HL-60 (cell line): ENCODE measurements around the gene CKAP4.
A peak's percentile ranks its signal among the peaks of the same experiment; 100 is the strongest.

Experiments
- DNase-seq, 2 experiments: peaks; one replicate each; pipeline ENCODE4 v3.0.0-alpha.2; 2010 to 2020; ENCODE audit warnings: low read depth in 1 of 2, low spot score in 1 of 2
- H3K27ac ChIP-seq: fragments of 250-450 bp; sonication (Bioruptor Pico); replicated peaks from 2 replicates; pipeline ENCODE4 v1.5.1; 2020; ENCODE audit warnings: mild to moderate bottlenecking, moderate library complexity
- H3K27me3 ChIP-seq: fragments of 250-450 bp; sonication (Bioruptor Pico); 2 replicates; pipeline ENCODE4 v1.5.1; 2021; ENCODE audit warnings: mild to moderate bottlenecking, moderate library complexity; ENCODE audit not compliant: insufficient read depth, poor library complexity, severe bottlenecking
- H3K4me3 ChIP-seq: replicated peaks from 2 replicates; pipeline ENCODE4 v1.5.1; 2011; ENCODE audit warnings: mild to moderate bottlenecking, control low read depth, low read length; ENCODE audit not compliant: insufficient read depth
- CTCF ChIP-seq: IDR thresholded peaks from one replicate; pipeline ENCODE4 v1.5.1; 2011; ENCODE audit warnings: low read length, control low read depth, inconsistent platforms; ENCODE audit not compliant: insufficient read depth
- GABPA ChIP-seq: IDR thresholded peaks from 2 replicates; pipeline ENCODE4 v1.6.1; 2012; ENCODE audit warnings: low read depth
- POLR2AphosphoS5 ChIP-seq: IDR thresholded peaks from 2 replicates; pipeline ENCODE4 v1.6.1; 2012; ENCODE audit warnings: low read depth
- SPI1 ChIP-seq: IDR thresholded peaks from 2 replicates; pipeline ENCODE4 v1.6.1; 2012; ENCODE audit warnings: low read depth, mild to moderate bottlenecking, borderline replicate concordance
- TF ChIP-seq, protein P1 (sequence below): IDR thresholded peaks from 2 replicates; pipeline ENCODE4 v1.6.1; 2012; ENCODE audit warnings: low read depth; ENCODE audit not compliant: insufficient replicate concordance

Gene CKAP4

GRCh38 chr12:106290666-106291065 lies 42.8 kb upstream of the CKAP4 start:
- DNase-seq = no peak
- Histone ChIP-seq H3K4me3 (no peak overlapping the region), H3K27me3 (peaks cover 5% of the 10 kb centered on the region), H3K27ac (no peak overlapping the region)
- TF ChIP-seq SPI1 = no peak
- TF ChIP-seq, protein P1, sequence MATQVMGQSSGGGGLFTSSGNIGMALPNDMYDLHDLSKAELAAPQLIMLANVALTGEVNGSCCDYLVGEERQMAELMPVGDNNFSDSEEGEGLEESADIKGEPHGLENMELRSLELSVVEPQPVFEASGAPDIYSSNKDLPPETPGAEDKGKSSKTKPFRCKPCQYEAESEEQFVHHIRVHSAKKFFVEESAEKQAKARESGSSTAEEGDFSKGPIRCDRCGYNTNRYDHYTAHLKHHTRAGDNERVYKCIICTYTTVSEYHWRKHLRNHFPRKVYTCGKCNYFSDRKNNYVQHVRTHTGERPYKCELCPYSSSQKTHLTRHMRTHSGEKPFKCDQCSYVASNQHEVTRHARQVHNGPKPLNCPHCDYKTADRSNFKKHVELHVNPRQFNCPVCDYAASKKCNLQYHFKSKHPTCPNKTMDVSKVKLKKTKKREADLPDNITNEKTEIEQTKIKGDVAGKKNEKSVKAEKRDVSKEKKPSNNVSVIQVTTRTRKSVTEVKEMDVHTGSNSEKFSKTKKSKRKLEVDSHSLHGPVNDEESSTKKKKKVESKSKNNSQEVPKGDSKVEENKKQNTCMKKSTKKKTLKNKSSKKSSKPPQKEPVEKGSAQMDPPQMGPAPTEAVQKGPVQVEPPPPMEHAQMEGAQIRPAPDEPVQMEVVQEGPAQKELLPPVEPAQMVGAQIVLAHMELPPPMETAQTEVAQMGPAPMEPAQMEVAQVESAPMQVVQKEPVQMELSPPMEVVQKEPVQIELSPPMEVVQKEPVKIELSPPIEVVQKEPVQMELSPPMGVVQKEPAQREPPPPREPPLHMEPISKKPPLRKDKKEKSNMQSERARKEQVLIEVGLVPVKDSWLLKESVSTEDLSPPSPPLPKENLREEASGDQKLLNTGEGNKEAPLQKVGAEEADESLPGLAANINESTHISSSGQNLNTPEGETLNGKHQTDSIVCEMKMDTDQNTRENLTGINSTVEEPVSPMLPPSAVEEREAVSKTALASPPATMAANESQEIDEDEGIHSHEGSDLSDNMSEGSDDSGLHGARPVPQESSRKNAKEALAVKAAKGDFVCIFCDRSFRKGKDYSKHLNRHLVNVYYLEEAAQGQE = no peak
- no peak for TF ChIP-seq GABPA
- TF ChIP-seq CTCF = no peak
- no peak for TF ChIP-seq POLR2AphosphoS5

DNA sequence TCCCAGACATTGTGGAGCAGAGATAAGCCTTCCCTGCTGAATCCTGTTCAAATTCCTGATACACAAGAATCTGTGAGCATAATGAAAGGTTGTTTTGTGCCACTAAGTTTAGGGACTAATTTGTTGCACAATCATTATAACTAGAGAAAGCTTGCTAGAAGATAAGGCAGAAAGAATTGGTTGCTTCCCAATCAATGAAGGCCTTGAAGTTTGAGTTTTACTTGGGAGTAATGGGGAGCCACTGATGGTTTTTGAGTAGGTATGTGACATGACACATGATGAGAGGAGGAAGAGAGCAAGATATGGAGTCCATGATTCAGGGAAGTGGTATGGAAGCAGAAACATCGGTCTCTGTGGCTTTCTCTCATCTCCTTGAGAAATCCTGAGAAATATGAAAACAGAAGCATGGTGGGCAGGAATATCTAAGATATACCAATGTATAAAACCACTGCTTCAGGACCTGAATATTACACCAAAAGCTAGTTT lies 41.4 kb upstream of the CKAP4 start:
- Histone ChIP-seq H3K27me3 (peaks cover 13% of the 10 kb centered on the region), H3K27ac (no peak overlapping the region), H3K4me3 (no peak overlapping the region)
- TF ChIP-seq GABPA (no peak), POLR2AphosphoS5 (no peak), SPI1 (no peak)
- TF ChIP-seq, protein P1 = no peak
- no peak for DNase-seq

DNA sequence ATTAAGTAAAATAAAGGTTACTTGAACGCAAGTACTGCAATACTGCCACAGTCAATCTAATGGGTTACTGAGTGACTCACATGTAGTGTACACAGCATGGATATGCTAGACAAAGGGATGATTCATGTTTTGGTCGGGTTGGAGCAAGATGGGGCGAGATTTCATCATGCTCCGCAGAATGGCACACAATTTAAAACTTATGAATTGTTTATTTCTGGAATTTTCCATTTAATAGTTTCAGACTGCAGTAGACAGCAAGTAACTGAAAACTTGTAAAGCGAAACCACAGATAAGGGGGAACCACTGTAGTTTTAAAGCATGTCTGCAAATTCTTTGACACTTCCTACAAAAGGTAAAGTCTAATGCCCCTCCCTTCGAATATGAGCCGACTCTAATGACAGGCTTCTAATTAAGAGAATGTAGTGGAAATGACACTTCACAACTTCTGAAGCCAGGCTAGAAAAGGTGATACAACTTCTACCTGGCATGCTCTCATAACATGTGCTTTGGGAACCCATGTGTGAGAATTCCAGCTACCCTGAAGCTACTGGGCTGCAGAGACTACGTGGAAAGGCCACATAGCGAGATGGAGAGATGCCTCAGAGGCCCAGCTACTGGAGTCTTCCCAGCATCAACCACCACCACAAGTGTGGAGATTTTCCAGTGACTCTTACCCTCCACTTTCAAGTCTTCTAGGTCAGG lies 40.8 kb upstream of the CKAP4 start:
- Histone ChIP-seq H3K27ac (no peak overlapping the region), H3K27me3 (peaks cover 17% of the 10 kb centered on the region)
- peak in 1 of 2 experiments; percentile 20 for DNase-seq

More for the DNA sequence above, 40.8 kb upstream of the CKAP4 start:
- TF ChIP-seq, protein P1 = no peak
- TF ChIP-seq GABPA = no peak
- no peak for TF ChIP-seq POLR2AphosphoS5
- no peak for TF ChIP-seq SPI1
- no peak for TF ChIP-seq CTCF
- H3K4me3 ChIP-seq = no peak overlapping the region
